Endothelial cell of umbilical vein (primary cell): ENCODE results near the gene RPL22L1.

Experiments used
- CTCF ChIP-seq, 2 donors: IDR thresholded peaks; 1 replicate in 1 of 2; 2 replicates in 1 of 2; pipeline ENCODE4 v1.5.1; 2011; ENCODE audit warnings: low read length in 2 of 2, mild to moderate bottlenecking in 2 of 2, moderate library complexity in 2 of 2, control low read depth in 1 of 2, inconsistent platforms in 1 of 2, low read depth in 1 of 2; ENCODE audit not compliant: insufficient read depth in 1 of 2; ENCODE audit errors: extremely low read depth in 1 of 2
- EZH2 ChIP-seq: IDR thresholded peaks from 2 replicates; pipeline ENCODE4 v1.6.1; 2012; ENCODE audit warnings: borderline replicate concordance, low read depth, mild to moderate bottlenecking, moderate library complexity, low read length, inconsistent platforms; ENCODE audit not compliant: severe bottlenecking
- JUN ChIP-seq: IDR thresholded peaks from 2 replicates; pipeline ENCODE4 v1.6.1; 2011; ENCODE audit warnings: borderline replicate concordance, low read depth; ENCODE audit not compliant: insufficient read length, insufficient read depth
- MAX ChIP-seq: IDR thresholded peaks from 2 replicates; pipeline ENCODE4 v1.6.1; 2011; ENCODE audit not compliant: insufficient read depth, insufficient read length
- POLR2A ChIP-seq: IDR thresholded peaks from 2 replicates; pipeline ENCODE4 v1.6.1; 2012; ENCODE audit warnings: low read depth, mild to moderate bottlenecking, control low read depth, low read length
- POLR2AphosphoS5 ChIP-seq: IDR thresholded peaks from 2 replicates; pipeline ENCODE4 v1.6.1; 2012; ENCODE audit warnings: low read depth, mild to moderate bottlenecking, control low read depth, low read length, moderate library complexity; ENCODE audit not compliant: insufficient read depth

- no peak for TF ChIP-seq EZH2
- no peak for TF ChIP-seq POLR2AphosphoS5
- no peak for TF ChIP-seq CTCF (IDR thresholded peaks at IDR 0.05; ENCODE audit: extremely low read depth in 1 of 2, insufficient read depth in 1 of 2, low read depth in 1 of 2, low read length in 2 of 2)
- no peak for TF ChIP-seq JUN
- no peak for TF ChIP-seq MAX
- TF ChIP-seq POLR2A = no peak
Measured at GRCh38 chr3:170899455-170899854, 29.5 kb upstream of the RPL22L1 start.
